ENCODE measurements around the gene COL6A3. TPM values are rescaled to one million over a fixed set of nuclear protein-coding genes. Genes with fewer than 3 reads are reported as not detected.

COL6A3 gene
- total RNA-seq, 1 experiment from 2014 or later = 0.81 TPM

DNA sequence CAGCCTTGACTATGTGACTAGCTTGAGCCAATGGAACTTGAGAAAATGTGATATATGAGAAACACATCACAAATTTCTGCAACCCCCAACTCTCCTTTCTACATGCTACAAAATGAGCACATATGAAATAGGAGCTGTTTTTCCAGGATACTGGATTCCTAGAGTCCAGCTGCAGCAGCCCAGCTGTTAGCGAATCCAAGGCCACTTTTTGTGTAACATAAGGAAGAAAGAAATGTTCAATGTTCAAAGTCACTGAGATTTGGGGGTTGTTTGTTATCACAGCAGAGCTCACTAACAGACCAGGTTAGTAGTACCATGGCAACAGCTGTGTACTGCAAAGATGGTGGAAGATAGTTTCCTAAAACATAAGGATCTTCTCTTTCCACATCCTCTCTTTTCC, 12.6 kb upstream of the COL6A3 start:
- no peak overlapping the region for H2AFZ ChIP-seq (ENCODE audit: low read length)
- peaks cover 52% of the 10 kb centered on the region for H3K27me3 Mint-ChIP-seq (ENCODE audit: low read depth)
- no peak overlapping the region for H3K56ac ChIP-seq (ENCODE audit: insufficient read length, low read depth, low read length)
- no CpG with 5 or more reads among the region's 1 CpG for WGBS (ENCODE audit: extremely low coverage, insufficient read length, low lambda C conversion rate)
- H3K4ac ChIP-seq (ENCODE audit: low read depth, low read length) = no peak overlapping the region
- no peak overlapping the region for H3K14ac ChIP-seq (ENCODE audit: insufficient read depth, low read length)
- no peaks in the 10 kb centered on the region for H3K4me1 ChIP-seq (ENCODE audit: insufficient read depth, low read length)
- no peaks in the 10 kb centered on the region for H3K36me3 Mint-ChIP-seq (ENCODE audit: insufficient read depth in 1 of 3, low read depth in 3 of 3)
- H3K23me2 ChIP-seq (ENCODE audit: insufficient read length, low read depth, low read length, poor library complexity, severe bottlenecking) = no peaks in the 10 kb centered on the region
- H2AK5ac ChIP-seq (ENCODE audit: insufficient read length, low read length) = no peak overlapping the region
- no peak overlapping the region for H2BK120ac ChIP-seq (ENCODE audit: low read depth, low read length, poor library complexity, severe bottlenecking)
- no peaks in the 10 kb centered on the region for H4K20me1 ChIP-seq (ENCODE audit: control insufficient read depth, insufficient read depth, insufficient read length)
- no peak overlapping the region for H3K27ac Mint-ChIP-seq
- H4K8ac ChIP-seq (replicated peaks; ENCODE audit: insufficient read length, low read depth, low read length) = no peak overlapping the region
- no peak overlapping the region for H4K5ac ChIP-seq (ENCODE audit: insufficient read length, low read depth, low read length)
- DNase-seq = no peak
- no peak overlapping the region for H3K27ac ChIP-seq (ENCODE audit: insufficient read length, low read depth, low read length)
- H2BK12ac ChIP-seq (ENCODE audit: insufficient read length, low read depth, low read length) = no peak overlapping the region
- no peak overlapping the region for H3K23ac ChIP-seq (ENCODE audit: insufficient read length, low read depth, low read length)
- no peak overlapping the region for H3T11ph ChIP-seq (ENCODE audit: low read length)
- H3K27me3 ChIP-seq (ENCODE audit: insufficient read depth, low read length) = no peaks in the 10 kb centered on the region
- H2BK5ac ChIP-seq (ENCODE audit: insufficient read length, low read length) = no peak overlapping the region
- no peak overlapping the region for H3K18ac ChIP-seq (ENCODE audit: insufficient read length, low read depth, low read length)
- no peak overlapping the region for H4K91ac ChIP-seq (ENCODE audit: insufficient read length, low read depth, low read length)
- H3K79me1 ChIP-seq (ENCODE audit: insufficient read depth, low read depth, low read length, poor library complexity, severe bottlenecking) = no peaks in the 10 kb centered on the region
- H3K9ac ChIP-seq (ENCODE audit: extremely low read depth, insufficient read length, low read length) = no peak overlapping the region
- no peak overlapping the region for H2BK15ac ChIP-seq (ENCODE audit: low read depth, low read length)
- no peak overlapping the region for H3K4me3 Mint-ChIP-seq
- H3K79me2 ChIP-seq (ENCODE audit: insufficient read depth, low read length) = no peaks in the 10 kb centered on the region
- no peak overlapping the region for H2BK20ac ChIP-seq (ENCODE audit: low read depth, low read length, poor library complexity, severe bottlenecking)
- no peaks in the 10 kb centered on the region for H3K9me3 ChIP-seq (ENCODE audit: control insufficient read depth, low read depth, low read length)
- no peak overlapping the region for H3K4me2 ChIP-seq (ENCODE audit: insufficient read depth, insufficient read length, low read length)
- peaks cover 3 to 4% of the 10 kb centered on the region in 2 experiments for H3K4me1 Mint-ChIP-seq
- TF ChIP-seq CTCF (conservative IDR thresholded peaks at IDR 0.05) = no peak
- no peaks in the 10 kb centered on the region for H3K9me3 Mint-ChIP-seq

Data from H9 (cell line).